ENCODE measurements around the gene EFCAB11. TPM values are rescaled to one million over a fixed set of nuclear protein-coding genes. Genes with fewer than 3 reads are reported as not detected.
"Not testable (repeated sequence)": the region's sequence is repeated elsewhere in the genome, so short reads cannot be mapped to it uniquely, and the experiment has no call there.

EFCAB11 gene
- total RNA-seq, 4 donors from 2014 or later, result 3.3 to 15.6 (median 6.9) TPM

- H3K4me1 ChIP-seq, result no peaks in the 10 kb centered on the region
- DNase-seq, result no peak
- H3K27me3 ChIP-seq, result no peaks in the 10 kb centered on the region
- no peaks in the 10 kb centered on the region for H3K36me3 ChIP-seq
- no peaks in the 10 kb centered on the region for H3K9me3 ChIP-seq
- no peak for TF ChIP-seq CTCF (IDR thresholded peaks at IDR 0.05)
- TF ChIP-seq POLR2A (IDR thresholded peaks at IDR 0.05), result no peak
- no peak overlapping the region for H3K27ac ChIP-seq
- H3K4me3 ChIP-seq, result no peak overlapping the region
Observed at GRCh38 chr14:89899291-89899690, 55.2 kb downstream of the EFCAB11 start.

GRCh38 chr14:89893388-89893787 is 61.1 kb downstream of the EFCAB11 start:
- H3K27me3 ChIP-seq, H3K9me3 ChIP-seq, DNase-seq, H3K27ac ChIP-seq, H3K4me1 ChIP-seq, H3K36me3 ChIP-seq, H3K4me3 ChIP-seq: not testable (repeated sequence)

GRCh38 chr14:89892953-89893352 is 61.6 kb downstream of the EFCAB11 start:
- Histone ChIP-seq H3K9me3 (no peaks in the 10 kb centered on the region), H3K36me3 (no peaks in the 10 kb centered on the region), H3K4me3 (no peak overlapping the region), H3K4me1 (no peaks in the 10 kb centered on the region), H3K27me3 (no peaks in the 10 kb centered on the region), H3K27ac (no peak overlapping the region)
- TF ChIP-seq CTCF (IDR thresholded peaks at IDR 0.05), result no peak
- TF ChIP-seq POLR2A (IDR thresholded peaks at IDR 0.05), result no peak
- no peak for DNase-seq

- H3K4me3 ChIP-seq, DNase-seq, H3K27me3 ChIP-seq, H3K4me1 ChIP-seq, H3K9me3 ChIP-seq, H3K27ac ChIP-seq, H3K36me3 ChIP-seq: not testable (repeated sequence)
Observed at GRCh38 chr14:89891721-89892120, 62.8 kb downstream of the EFCAB11 start.

GRCh38 chr14:89891055-89891454 is 63.5 kb downstream of the EFCAB11 start:
- Histone ChIP-seq H3K9me3 (no peaks in the 10 kb centered on the region), H3K27me3 (no peaks in the 10 kb centered on the region), H3K36me3 (no peaks in the 10 kb centered on the region), H3K4me3 (no peak overlapping the region), H3K4me1 (no peaks in the 10 kb centered on the region), H3K27ac (no peak overlapping the region)
- DNase-seq, result no peak
- TF ChIP-seq CTCF (IDR thresholded peaks at IDR 0.05) (no peak), POLR2A (IDR thresholded peaks at IDR 0.05) (no peak)

- no peak for DNase-seq
- H3K4me1 ChIP-seq, result no peaks in the 10 kb centered on the region
- H3K36me3 ChIP-seq, result no peaks in the 10 kb centered on the region
- TF ChIP-seq CTCF (IDR thresholded peaks at IDR 0.05), result no peak
- no peak for TF ChIP-seq POLR2A (IDR thresholded peaks at IDR 0.05)
- H3K27ac ChIP-seq, result no peak overlapping the region
- no peaks in the 10 kb centered on the region for H3K27me3 ChIP-seq
- no peak overlapping the region for H3K4me3 ChIP-seq
- H3K9me3 ChIP-seq, result no peaks in the 10 kb centered on the region
Observed at GRCh38 chr14:89890589-89890988, 63.9 kb downstream of the EFCAB11 start.

GRCh38 chr14:89889626-89890025 is 64.9 kb downstream of the EFCAB11 start:
- Histone ChIP-seq H3K27me3 (no peaks in the 10 kb centered on the region), H3K9me3 (no peaks in the 10 kb centered on the region), H3K27ac (no peak overlapping the region), H3K4me1 (no peaks in the 10 kb centered on the region), H3K36me3 (no peaks in the 10 kb centered on the region), H3K4me3 (no peak overlapping the region)
- TF ChIP-seq POLR2A (IDR thresholded peaks at IDR 0.05), result no peak
- TF ChIP-seq CTCF (IDR thresholded peaks at IDR 0.05), result no peak
- DNase-seq, result no peak
